Naive B cell (primary cell): ENCODE data around the gene EYA4. TPM values are rescaled to one million over a fixed set of nuclear protein-coding genes. Genes with fewer than 3 reads are reported as not detected.

Source experiments
- ATAC-seq, 2 donors: fragments of 150-1000 bp; cut with Tn5 transposase; 2 replicates each; pipeline ENCODE4 v1.10.0; 2021; ENCODE audit warnings: low read depth in 2 of 2, mild to moderate bottlenecking in 2 of 2, moderate library complexity in 2 of 2
- DNase-seq: peaks from one replicate; pipeline ENCODE4 v3.0.0; 2022
- H3K27ac Mint-ChIP-seq, 6 donors: one replicate each; pipeline ENCODE4 v1.8.0; 2020 to 2022; ENCODE audit warnings: mild to moderate bottlenecking in 6 of 6, mixed read lengths in 6 of 6, moderate library complexity in 5 of 6, inconsistent platforms in 2 of 6
- H3K27me3 Mint-ChIP-seq, 3 donors: one replicate each; pipeline ENCODE4 v1.8.0; 2021 to 2022; ENCODE audit warnings: mixed read lengths in 3 of 3, mild to moderate bottlenecking in 1 of 3
- H3K36me3 Mint-ChIP-seq, 2 donors: one replicate each; pipeline ENCODE4 v1.8.0; 2020 to 2022; ENCODE audit warnings: mixed read lengths in 2 of 2, inconsistent platforms in 1 of 2, mild to moderate bottlenecking in 1 of 2
- H3K4me1 Mint-ChIP-seq, 3 donors: one replicate each; pipeline ENCODE4 v1.8.0; 2020 to 2022; ENCODE audit warnings: mixed read lengths in 3 of 3, inconsistent platforms in 1 of 3, mild to moderate bottlenecking in 1 of 3, moderate library complexity in 1 of 3
- H3K4me3 Mint-ChIP-seq, 8 donors: one replicate each; pipeline ENCODE4 v1.8.0; 2020 to 2022; ENCODE audit warnings: mild to moderate bottlenecking in 8 of 8, mixed read lengths in 8 of 8, moderate library complexity in 8 of 8, inconsistent platforms in 2 of 8
- H3K9me3 Mint-ChIP-seq, 7 donors: one replicate each; pipeline ENCODE4 v1.8.0; 2020 to 2022; ENCODE audit warnings: mixed read lengths in 7 of 7, mild to moderate bottlenecking in 5 of 7, inconsistent platforms in 2 of 7, moderate library complexity in 1 of 7
- polyA plus RNA-seq, 6 donors: library from polyadenylated mRNA; unstranded; fragments of 300-500 nt; fragmentation: Illumina TruSeq; gene quantifications; one replicate each; pipeline ENCODE4 v1.2.3, GENCODE V29; 2021; ENCODE audit warnings: low read depth in 6 of 6

Gene EYA4
- polyA plus RNA-seq, 6 donors from 2014 or later, result not detected

DNA sequence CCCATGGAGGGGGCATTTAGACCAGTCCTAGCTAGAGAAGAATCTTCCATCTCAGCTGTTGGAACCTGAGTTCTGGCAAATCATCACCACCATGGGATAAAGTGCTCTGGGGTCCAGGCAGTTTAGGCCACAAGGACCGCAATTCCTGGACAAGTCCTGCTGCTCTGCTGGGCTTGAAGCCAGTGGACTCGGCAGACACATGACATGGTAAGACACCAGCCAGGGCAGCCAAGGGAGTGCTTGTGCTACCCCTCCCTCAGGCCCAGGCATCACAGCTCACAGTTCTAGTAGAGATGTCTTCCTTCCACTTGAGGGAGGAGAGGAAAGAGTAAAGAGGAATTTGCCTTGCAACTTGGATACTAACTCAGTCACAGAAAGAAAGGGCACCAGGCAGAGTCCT lies 246.0 kb downstream of the EYA4 start:
- Mint-ChIP-seq H3K4me1 (no peaks in the 10 kb centered on the region), H3K36me3 (no peaks in the 10 kb centered on the region), H3K27me3 (peaks cover 4 to 23% (median 13%) of the 10 kb centered on the region in 3 donors), H3K9me3 (peaks cover 1 to 11% (median 5%) of the 10 kb centered on the region in 7 donors), H3K27ac (no peak overlapping the region), H3K4me3 (no peak overlapping the region)
- no peak for DNase-seq
- ATAC-seq, result no peak

DNA sequence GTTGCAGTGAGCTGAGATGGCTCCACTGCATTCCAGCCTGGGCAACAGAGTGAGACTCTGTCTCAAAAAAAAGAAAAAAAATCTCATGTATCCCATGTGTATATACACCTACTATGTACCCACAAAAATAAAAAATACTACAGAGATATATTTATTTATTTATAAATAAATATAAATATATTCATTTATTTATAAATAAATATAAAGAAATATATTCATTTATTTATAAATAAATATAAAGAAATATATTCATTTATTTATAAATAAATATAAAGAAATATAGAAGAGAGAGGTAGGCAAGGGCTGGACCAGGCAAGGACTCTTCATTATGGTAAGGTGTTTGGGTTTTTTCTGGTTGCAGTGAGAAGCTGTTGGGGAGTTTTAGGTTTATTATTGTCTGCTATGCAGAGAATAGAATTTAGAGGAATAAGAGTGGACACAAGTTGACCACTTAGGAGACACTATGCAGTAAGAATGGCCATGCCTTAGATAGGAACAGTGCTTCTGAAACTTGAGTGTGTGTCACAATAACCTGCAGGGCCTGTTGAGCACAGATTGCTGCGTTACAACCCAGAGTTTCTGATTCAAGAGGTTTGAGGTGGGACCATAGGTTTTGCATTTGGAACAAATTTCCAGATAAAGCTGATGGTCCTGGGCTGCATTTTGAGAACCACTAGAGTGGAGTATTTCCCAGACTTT lies 254.2 kb downstream of the EYA4 start:
- Mint-ChIP-seq H3K4me3 (no peak overlapping the region), H3K27me3 (peaks cover 2 to 4% (median 3%) of the 10 kb centered on the region in 3 donors), H3K4me1 (no peaks in the 10 kb centered on the region), H3K9me3 (peaks cover 1 to 24% (median 4%) of the 10 kb centered on the region in 7 donors), H3K27ac (no peak overlapping the region), H3K36me3 (no peaks in the 10 kb centered on the region)
- no peak for ATAC-seq
- no peak for DNase-seq

DNA sequence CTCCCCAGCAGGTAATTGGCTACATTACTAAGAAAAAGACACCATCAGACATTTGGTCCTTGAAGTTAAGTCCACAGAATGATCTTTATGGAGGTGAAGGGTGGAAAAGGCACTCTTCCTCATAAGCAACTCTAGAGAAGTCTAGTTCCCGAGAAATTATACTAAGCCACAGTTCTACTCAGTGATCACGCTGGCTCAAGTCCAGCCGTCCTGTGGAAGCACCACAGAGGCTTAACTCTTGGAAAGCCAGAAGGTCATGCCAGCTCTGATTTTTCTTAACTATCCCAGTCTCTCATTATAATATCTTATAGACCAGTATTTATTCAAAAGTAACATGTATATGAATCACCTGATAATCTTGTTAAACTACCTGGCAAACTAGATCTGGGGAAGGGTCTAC lies 258.5 kb downstream of the EYA4 start:
- H3K27ac Mint-ChIP-seq, result no peak overlapping the region
- H3K4me1 Mint-ChIP-seq, result no peaks in the 10 kb centered on the region
- H3K36me3 Mint-ChIP-seq, result no peaks in the 10 kb centered on the region
- H3K9me3 Mint-ChIP-seq, result peaks cover 0 to 2% (median 0%) of the 10 kb centered on the region in 7 donors
- no peak for ATAC-seq
- no peak for DNase-seq
- peaks cover 10 to 13% (median 13%) of the 10 kb centered on the region in 3 donors for H3K27me3 Mint-ChIP-seq
- no peak overlapping the region for H3K4me3 Mint-ChIP-seq

DNA sequence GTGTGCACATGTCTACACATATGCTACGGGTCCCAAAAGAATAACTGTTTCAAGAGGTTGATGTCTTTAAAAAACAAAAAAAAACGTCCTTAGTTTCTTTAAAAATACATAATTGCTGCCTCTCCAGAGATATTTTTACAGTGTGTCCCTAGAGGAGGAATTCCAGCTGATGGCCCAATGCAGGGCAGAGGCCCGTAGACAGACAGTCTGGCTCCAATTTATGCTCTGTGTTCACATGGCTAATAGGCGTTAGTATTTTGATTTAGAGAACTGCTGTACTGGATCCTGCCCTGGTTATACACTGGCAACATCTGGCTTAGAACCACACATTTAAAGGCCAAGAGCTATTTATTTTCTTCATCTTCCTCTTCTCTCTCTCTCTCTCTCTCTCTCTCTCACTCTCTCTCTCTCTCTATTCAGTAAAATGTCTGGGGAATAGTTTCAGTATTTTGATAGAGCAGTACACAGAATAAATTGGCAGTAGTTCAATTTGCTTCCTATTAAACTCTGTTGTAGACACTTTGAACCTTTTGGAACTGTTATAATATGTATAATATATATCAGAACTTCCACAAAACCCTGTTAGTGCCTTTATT lies 260.6 kb downstream of the EYA4 start:
- DNase-seq (no peak), ATAC-seq (no peak)
- Mint-ChIP-seq H3K4me3 (no peak overlapping the region), H3K27ac (no peak overlapping the region), H3K27me3 (peaks cover 10 to 14% (median 13%) of the 10 kb centered on the region in 3 donors), H3K36me3 (no peaks in the 10 kb centered on the region), H3K4me1 (no peaks in the 10 kb centered on the region), H3K9me3 (peaks cover 0 to 2% (median 0%) of the 10 kb centered on the region in 7 donors)

GRCh38 chr6:133502441-133503335 lies 261.5 kb downstream of the EYA4 start:
- no peak overlapping the region for H3K4me3 Mint-ChIP-seq
- ATAC-seq (no peak), DNase-seq (no peak)
- H3K4me1 Mint-ChIP-seq, result no peaks in the 10 kb centered on the region
- H3K27me3 Mint-ChIP-seq, result peaks cover 11 to 14% (median 13%) of the 10 kb centered on the region in 3 donors
- H3K9me3 Mint-ChIP-seq, result peaks cover 0 to 2% (median 0%) of the 10 kb centered on the region in 7 donors
- H3K36me3 Mint-ChIP-seq, result no peaks in the 10 kb centered on the region
- H3K27ac Mint-ChIP-seq, result no peak overlapping the region

- no peak for ATAC-seq
- no peak overlapping the region for H3K4me3 Mint-ChIP-seq
- no peak overlapping the region for H3K27ac Mint-ChIP-seq
- H3K27me3 Mint-ChIP-seq, result peaks cover 13 to 15% (median 14%) of the 10 kb centered on the region in 3 donors
- no peaks in the 10 kb centered on the region for H3K36me3 Mint-ChIP-seq
- no peaks in the 10 kb centered on the region for H3K4me1 Mint-ChIP-seq
- DNase-seq, result no peak
- peaks cover 0 to 2% (median 0%) of the 10 kb centered on the region in 7 donors for H3K9me3 Mint-ChIP-seq
Observed at GRCh38 chr6:133503336-133503729, 262.2 kb downstream of the EYA4 start.

DNA sequence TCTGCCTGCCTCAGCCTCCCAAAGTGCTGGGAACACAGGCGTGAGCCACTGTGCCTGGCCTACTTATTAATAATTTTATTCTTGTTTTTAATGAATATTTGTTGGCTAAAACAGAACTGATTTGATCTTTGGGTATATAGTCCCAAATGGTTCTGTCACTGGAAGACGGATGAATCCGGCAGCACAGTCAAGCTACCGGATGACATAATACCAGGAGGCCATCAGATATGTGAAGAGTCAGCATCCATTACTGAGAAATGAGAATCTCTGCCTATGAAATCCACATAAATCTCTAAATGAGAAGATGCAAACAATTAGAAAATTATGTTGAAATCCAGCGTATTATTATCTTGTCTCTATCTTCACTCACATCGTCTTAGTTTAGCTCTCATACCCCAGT lies 263.0 kb downstream of the EYA4 start:
- Mint-ChIP-seq H3K27me3 (peaks cover 13 to 15% (median 14%) of the 10 kb centered on the region in 3 donors), H3K27ac (no peak overlapping the region), H3K4me3 (no peak overlapping the region), H3K36me3 (no peaks in the 10 kb centered on the region), H3K4me1 (no peaks in the 10 kb centered on the region), H3K9me3 (peaks cover 0 to 2% (median 0%) of the 10 kb centered on the region in 7 donors)
- DNase-seq (no peak), ATAC-seq (no peak)

DNA sequence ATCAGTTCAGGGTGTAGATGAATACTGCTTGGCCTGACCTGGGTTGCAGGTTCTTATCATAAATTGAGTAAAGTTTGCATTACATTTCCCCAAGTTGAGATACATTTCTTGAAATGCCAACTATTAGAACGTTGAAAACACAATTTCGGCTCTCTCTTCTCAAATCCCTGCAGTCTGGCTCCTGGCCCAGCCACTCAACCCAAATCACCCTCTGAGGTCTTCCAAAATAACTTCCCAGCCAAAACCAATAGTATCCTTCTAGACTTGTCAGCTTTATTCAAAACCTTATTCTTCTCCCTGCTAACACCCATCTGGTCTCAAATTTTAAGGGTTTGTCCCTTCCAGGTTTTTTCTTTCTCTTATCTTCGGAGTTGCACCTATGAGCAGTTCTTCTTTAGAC lies 263.6 kb downstream of the EYA4 start:
- no peak for DNase-seq

DNA sequence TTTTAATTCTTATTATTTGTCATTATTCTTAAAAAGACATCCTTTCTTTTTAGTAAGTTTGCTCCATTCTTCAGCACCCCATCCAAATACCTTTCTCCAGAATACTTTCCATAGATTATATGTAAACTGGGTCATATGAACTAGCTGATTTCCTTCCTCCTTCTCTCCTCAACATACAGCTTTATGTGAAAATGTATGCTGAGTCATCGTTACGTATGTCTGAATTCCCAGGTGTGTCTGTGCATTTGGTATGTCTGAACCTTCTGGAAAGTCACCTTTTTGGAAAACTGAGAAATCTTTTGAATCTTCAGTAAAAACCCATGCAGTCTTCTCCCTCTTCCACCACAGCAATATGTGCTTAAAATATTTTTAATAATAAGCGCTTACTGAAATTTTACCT lies 264.5 kb downstream of the EYA4 start:
- H3K4me3 Mint-ChIP-seq, result no peak overlapping the region
- H3K4me1 Mint-ChIP-seq, result no peaks in the 10 kb centered on the region
- no peak for ATAC-seq
- DNase-seq, result no peak
- no peaks in the 10 kb centered on the region for H3K36me3 Mint-ChIP-seq
- H3K9me3 Mint-ChIP-seq, result peaks cover 0 to 2% (median 0%) of the 10 kb centered on the region in 7 donors
- H3K27ac Mint-ChIP-seq, result no peak overlapping the region
- peaks cover 8 to 17% (median 13%) of the 10 kb centered on the region in 3 donors for H3K27me3 Mint-ChIP-seq

More for the DNA sequence above, 263.6 kb downstream of the EYA4 start:
- no peak for ATAC-seq
- no peaks in the 10 kb centered on the region for H3K4me1 Mint-ChIP-seq
- no peak overlapping the region for H3K4me3 Mint-ChIP-seq
- no peaks in the 10 kb centered on the region for H3K36me3 Mint-ChIP-seq
- H3K27ac Mint-ChIP-seq, result no peak overlapping the region
- peaks cover 0 to 2% (median 0%) of the 10 kb centered on the region in 7 donors for H3K9me3 Mint-ChIP-seq
- peaks cover 13 to 17% (median 14%) of the 10 kb centered on the region in 3 donors for H3K27me3 Mint-ChIP-seq

GRCh38 chr6:133512410-133513016 lies 271.4 kb downstream of the EYA4 start:
- no peak for ATAC-seq

DNA sequence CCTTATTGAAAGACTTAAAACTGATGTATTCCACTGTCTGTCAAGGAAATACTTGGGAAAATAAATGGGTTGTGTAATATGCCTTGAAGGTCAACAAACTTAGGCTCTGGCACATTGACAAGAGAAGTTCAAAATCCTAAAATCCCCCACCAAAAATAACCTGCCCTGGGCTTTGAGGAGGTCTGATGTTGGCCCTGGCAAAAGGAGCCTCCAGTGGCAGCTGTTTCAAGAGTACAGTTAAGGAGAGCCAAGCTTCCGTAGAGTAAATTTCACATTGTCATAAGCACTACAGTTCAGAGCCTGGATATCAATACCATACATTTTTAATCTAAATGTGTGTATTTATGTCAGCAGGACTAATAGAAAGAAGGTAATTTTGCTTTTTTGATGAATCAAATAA lies 282.7 kb downstream of the EYA4 start:
- Mint-ChIP-seq H3K4me1 (no peaks in the 10 kb centered on the region), H3K4me3 (no peak overlapping the region), H3K9me3 (no peaks in the 10 kb centered on the region), H3K27me3 (no peaks in the 10 kb centered on the region), H3K36me3 (no peaks in the 10 kb centered on the region), H3K27ac (no peak overlapping the region)
- no peak for DNase-seq
- no peak for ATAC-seq

More at GRCh38 chr6:133512410-133513016, 271.4 kb downstream of the EYA4 start:
- H3K27me3 Mint-ChIP-seq, result peaks cover 11 to 23% (median 22%) of the 10 kb centered on the region in 3 donors
- no peaks in the 10 kb centered on the region for H3K4me1 Mint-ChIP-seq
- peak; percentile 6 for DNase-seq
- peaks cover 0 to 5% (median 0%) of the 10 kb centered on the region in 7 donors for H3K9me3 Mint-ChIP-seq
- H3K4me3 Mint-ChIP-seq, result no peak overlapping the region
- no peaks in the 10 kb centered on the region for H3K36me3 Mint-ChIP-seq
- H3K27ac Mint-ChIP-seq, result no peak overlapping the region

GRCh38 chr6:133526436-133526835 lies 285.3 kb downstream of the EYA4 start:
- Mint-ChIP-seq H3K27ac (no peak overlapping the region), H3K4me1 (no peaks in the 10 kb centered on the region), H3K36me3 (no peaks in the 10 kb centered on the region), H3K4me3 (no peak overlapping the region), H3K27me3 (no peaks in the 10 kb centered on the region), H3K9me3 (no peaks in the 10 kb centered on the region)
- no peak for DNase-seq
- ATAC-seq, result no peak

DNA sequence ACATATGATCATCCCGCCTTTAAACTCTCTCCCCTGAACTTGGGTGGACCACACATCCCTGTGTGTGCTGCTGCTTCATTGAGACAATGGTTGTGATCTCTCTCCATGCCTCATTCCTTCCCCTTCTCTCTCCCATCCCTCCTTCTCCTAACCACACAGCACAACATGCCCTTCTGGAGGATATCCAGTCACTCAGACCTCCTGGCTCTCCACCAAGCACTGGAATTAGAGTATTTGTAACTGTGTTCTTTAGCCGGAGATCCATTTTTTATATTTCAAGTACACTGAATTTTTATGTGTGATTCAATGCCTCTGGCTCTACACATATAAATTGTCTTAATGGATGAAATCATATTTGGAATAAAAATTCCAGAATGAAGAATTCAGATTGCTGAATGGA lies 287.4 kb downstream of the EYA4 start:
- H3K4me1 Mint-ChIP-seq, result no peaks in the 10 kb centered on the region
- ATAC-seq (no peak), DNase-seq (no peak)
- H3K9me3 Mint-ChIP-seq, result no peaks in the 10 kb centered on the region
- no peaks in the 10 kb centered on the region for H3K36me3 Mint-ChIP-seq
- H3K4me3 Mint-ChIP-seq, result no peak overlapping the region
- no peak overlapping the region for H3K27ac Mint-ChIP-seq
- peaks cover 0 to 11% (median 7%) of the 10 kb centered on the region in 3 donors for H3K27me3 Mint-ChIP-seq
